WTC11 (cell line): ENCODE data around the gene NOTCH4. TPM values are rescaled to one million over a fixed set of nuclear protein-coding genes. Genes with fewer than 3 reads are reported as not detected.

ENCODE experiments used
- ATAC-seq: fragments of 200-7000 bp; cut with Tn5 transposase; 2 replicates; pipeline ENCODE4 v1.10.0; 2021; ENCODE audit warnings: mild to moderate bottlenecking, moderate library complexity
- CTCF ChIA-PET: fragments of 300-600 bp; sonication (Branson Sonifier 250); formaldehyde crosslinking; loops from one replicate; lab custom pipeline; 2021; ENCODE audit warnings: antibody characterized with exemption; lab: Charles Lee
- POLR2A ChIA-PET: fragments of 350-600 bp; sonication (Branson Sonifier 250); formaldehyde crosslinking; loops from one replicate; lab custom pipeline; 2021; ENCODE audit warnings: antibody characterized with exemption; lab: Charles Lee
- DNase-seq: peaks from one replicate; pipeline ENCODE4 v3.0.0; 2021; ENCODE audit warnings: low spot score
- H3K27ac Mint-ChIP-seq: 2 replicates; pipeline ENCODE4 v1.8.0; 2021; ENCODE audit warnings: mixed read lengths
- H3K27me3 Mint-ChIP-seq: 2 replicates; pipeline ENCODE4 v1.8.0; 2021; ENCODE audit warnings: low read depth, mild to moderate bottlenecking, moderate library complexity, mixed read lengths
- H3K36me3 Mint-ChIP-seq: 2 replicates; pipeline ENCODE4 v1.8.0; 2021; ENCODE audit warnings: mixed read lengths
- H3K4me1 Mint-ChIP-seq: 2 replicates; pipeline ENCODE4 v1.8.0; 2022; ENCODE audit warnings: mixed read lengths
- H3K4me3 Mint-ChIP-seq: 2 replicates; pipeline ENCODE4 v1.8.0; 2021; ENCODE audit warnings: mild to moderate bottlenecking, moderate library complexity, mixed read lengths
- H3K9me3 Mint-ChIP-seq: 2 replicates; pipeline ENCODE4 v1.8.0; 2021; ENCODE audit warnings: mixed read lengths
- ATF1 ChIP-seq: sonication (generic); formaldehyde crosslinking; IDR thresholded peaks from 2 replicates; pipeline ENCODE4 v1.8.1; 2023; ENCODE audit warnings: mild to moderate bottlenecking, moderate library complexity, missing genetic modification reagents
- CBFB ChIP-seq: sonication (generic); formaldehyde crosslinking; IDR thresholded peaks from 2 replicates; pipeline ENCODE4 v1.8.1; 2022; ENCODE audit warnings: mild to moderate bottlenecking, low read depth, missing genetic modification reagents
- CREM ChIP-seq: sonication (generic); formaldehyde crosslinking; IDR thresholded peaks from 2 replicates; pipeline ENCODE4 v1.8.1; 2022; ENCODE audit warnings: mild to moderate bottlenecking, missing genetic modification reagents, moderate library complexity
- E2F5 ChIP-seq: sonication (generic); formaldehyde crosslinking; IDR thresholded peaks from 2 replicates; pipeline ENCODE4 v1.8.1; 2022; ENCODE audit warnings: mild to moderate bottlenecking, moderate library complexity, missing genetic modification reagents
- ESRRA ChIP-seq: sonication (generic); formaldehyde crosslinking; IDR thresholded peaks from 2 replicates; pipeline ENCODE4 v1.8.1; 2022; ENCODE audit warnings: mild to moderate bottlenecking, missing genetic modification reagents, borderline replicate concordance
- FOXJ3 ChIP-seq: sonication (generic); formaldehyde crosslinking; IDR thresholded peaks from 2 replicates; pipeline ENCODE4 v1.9.0; 2021; ENCODE audit warnings: missing genetic modification reagents, mild to moderate bottlenecking, borderline replicate concordance
- FOXK1 ChIP-seq: sonication (generic); formaldehyde crosslinking; IDR thresholded peaks from 2 replicates; pipeline ENCODE4 v1.8.0; 2022; ENCODE audit warnings: mild to moderate bottlenecking, moderate library complexity, missing genetic modification reagents
- GRHL2 ChIP-seq: fragments of 250-450 bp; sonication (Bioruptor Pico); IDR thresholded peaks from 2 replicates; pipeline ENCODE4 v1.8.0; 2022; ENCODE audit warnings: mild to moderate bottlenecking, moderate library complexity; ENCODE audit not compliant: insufficient replicate concordance, severe bottlenecking
- IRF2 ChIP-seq: sonication (generic); formaldehyde crosslinking; IDR thresholded peaks from 2 replicates; pipeline ENCODE4 v1.8.0; 2022; ENCODE audit warnings: low read depth, missing genetic modification reagents, borderline replicate concordance
- JAZF1 ChIP-seq: fragments of 250-450 bp; sonication (Bioruptor Pico); IDR thresholded peaks from 2 replicates; pipeline ENCODE4 v1.9.0; 2021; ENCODE audit warnings: moderate library complexity, mild to moderate bottlenecking, inconsistent platforms
- JUN ChIP-seq: sonication (generic); formaldehyde crosslinking; IDR thresholded peaks from 2 replicates; pipeline ENCODE4 v1.8.0; 2023; ENCODE audit warnings: mild to moderate bottlenecking, missing genetic modification reagents
- MYBL2 ChIP-seq: sonication (generic); formaldehyde crosslinking; IDR thresholded peaks from 2 replicates; pipeline ENCODE4 v1.8.1; 2023; ENCODE audit warnings: mild to moderate bottlenecking, moderate library complexity, missing genetic modification reagents
- NFYB ChIP-seq: sonication (generic); formaldehyde crosslinking; conservative IDR thresholded peaks from 2 replicates; pipeline ENCODE4 v1.8.0; 2022; ENCODE audit warnings: low read depth, missing genetic modification reagents
- SMAD3 ChIP-seq: sonication (generic); formaldehyde crosslinking; IDR thresholded peaks from 2 replicates; pipeline ENCODE4 v1.8.0; 2022; ENCODE audit warnings: missing genetic modification reagents, mild to moderate bottlenecking, borderline replicate concordance
- ZNF121 ChIP-seq: sonication (generic); formaldehyde crosslinking; IDR thresholded peaks from 2 replicates; pipeline ENCODE4 v1.8.0; 2023; ENCODE audit warnings: missing genetic modification reagents
- ZNF219 ChIP-seq: sonication (generic); formaldehyde crosslinking; IDR thresholded peaks from 2 replicates; pipeline ENCODE4 v1.8.0; 2023; ENCODE audit warnings: missing genetic modification reagents, mild to moderate bottlenecking, borderline replicate concordance
- ZNF263 ChIP-seq: sonication (generic); formaldehyde crosslinking; IDR thresholded peaks from 2 replicates; pipeline ENCODE4 v1.8.1; 2022; ENCODE audit warnings: low read depth, mild to moderate bottlenecking, moderate library complexity, missing genetic modification reagents
- ZNF317 ChIP-seq: sonication (generic); formaldehyde crosslinking; IDR thresholded peaks from 2 replicates; pipeline ENCODE4 v1.8.1; 2023; ENCODE audit warnings: low read depth, mild to moderate bottlenecking, moderate library complexity, missing genetic modification reagents, borderline replicate concordance
- ZNF416 ChIP-seq: fragments of 250-450 bp; sonication (Bioruptor Pico); IDR thresholded peaks from 2 replicates; pipeline ENCODE4 v1.9.0; 2021; ENCODE audit warnings: mild to moderate bottlenecking, inconsistent platforms
- ZNF425 ChIP-seq: fragments of 250-450 bp; sonication (Bioruptor Pico); conservative IDR thresholded peaks from 2 replicates; pipeline ENCODE4 v1.9.0; 2021; ENCODE audit warnings: mild to moderate bottlenecking
- ZSCAN18 ChIP-seq: fragments of 250-450 bp; sonication (Bioruptor Pico); IDR thresholded peaks from 2 replicates; pipeline ENCODE4 v2.1.2; 2022; ENCODE audit warnings: mild to moderate bottlenecking, moderate library complexity
- total RNA-seq: library from RNA; stranded (reverse); gene quantifications from 3 replicates; pipeline ENCODE4 v1.2.3, GENCODE V29; 2021
- TF ChIP-seq, protein P1 (sequence below): sonication (generic); formaldehyde crosslinking; IDR thresholded peaks from 2 replicates; pipeline ENCODE4 v1.8.1; 2022; ENCODE audit warnings: mild to moderate bottlenecking, missing genetic modification reagents, moderate library complexity, borderline replicate concordance
- TF ChIP-seq, protein P2 (sequence below): sonication (generic); formaldehyde crosslinking; IDR thresholded peaks from 2 replicates; pipeline ENCODE4 v1.8.0; 2022; ENCODE audit warnings: mild to moderate bottlenecking, missing genetic modification reagents

The NOTCH4 gene
- total RNA-seq, 1 experiment from 2014 or later, result 2.6 TPM

- no peak for TF ChIP-seq ZNF425 (CRISPR knock-in tag)
- no peak for TF ChIP-seq CBFB (CRISPR knock-in tag)
- TF ChIP-seq ZNF263 (CRISPR knock-in tag), result no peak
- TF ChIP-seq E2F5 (CRISPR knock-in tag), result no peak
- no peak for TF ChIP-seq NFYB
- no peak for TF ChIP-seq ZNF317 (CRISPR knock-in tag)
- TF ChIP-seq GRHL2 (CRISPR knock-in tag), result no peak
- no peak for TF ChIP-seq FOXK1 (CRISPR knock-in tag)
- TF ChIP-seq CREM (CRISPR knock-in tag), result no peak
- TF ChIP-seq FOXJ3, result no peak
- no peak for TF ChIP-seq ESRRA (CRISPR knock-in tag)
- TF ChIP-seq, protein P1, sequence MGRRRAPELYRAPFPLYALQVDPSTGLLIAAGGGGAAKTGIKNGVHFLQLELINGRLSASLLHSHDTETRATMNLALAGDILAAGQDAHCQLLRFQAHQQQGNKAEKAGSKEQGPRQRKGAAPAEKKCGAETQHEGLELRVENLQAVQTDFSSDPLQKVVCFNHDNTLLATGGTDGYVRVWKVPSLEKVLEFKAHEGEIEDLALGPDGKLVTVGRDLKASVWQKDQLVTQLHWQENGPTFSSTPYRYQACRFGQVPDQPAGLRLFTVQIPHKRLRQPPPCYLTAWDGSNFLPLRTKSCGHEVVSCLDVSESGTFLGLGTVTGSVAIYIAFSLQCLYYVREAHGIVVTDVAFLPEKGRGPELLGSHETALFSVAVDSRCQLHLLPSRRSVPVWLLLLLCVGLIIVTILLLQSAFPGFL (CRISPR knock-in tag), result no peak
Measured at GRCh38 chr6:32168807-32169591, 54.9 kb downstream of the NOTCH4 start (continued).

DNA sequence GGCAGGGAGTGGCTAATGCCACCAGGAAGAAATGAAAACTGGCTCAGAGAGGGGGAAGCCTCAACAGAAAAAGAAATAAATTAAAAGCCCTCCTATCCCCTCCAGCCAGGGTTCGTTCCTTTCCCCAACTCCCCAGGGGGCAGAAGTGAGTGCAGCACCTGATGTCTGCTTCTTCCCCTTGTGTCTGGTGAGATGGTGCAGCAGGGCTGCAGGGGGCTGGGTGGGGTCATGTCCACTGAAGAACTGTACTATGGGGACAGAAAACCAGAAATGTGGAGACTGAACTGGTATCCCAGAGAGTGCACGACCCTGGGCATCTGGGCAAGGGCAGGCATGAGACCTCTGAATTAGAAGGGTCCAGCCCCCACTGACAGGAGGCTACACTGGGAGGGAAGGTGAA lies 55.5 kb downstream of the NOTCH4 start:
- no peak for TF ChIP-seq ZNF121 (CRISPR knock-in tag)
- TF ChIP-seq CBFB (CRISPR knock-in tag), result no peak
- no peak for TF ChIP-seq MYBL2 (CRISPR knock-in tag)
- no peak for TF ChIP-seq ZSCAN18
- TF ChIP-seq JAZF1 (CRISPR knock-in tag), result no peak
- Mint-ChIP-seq H3K4me3 (no peak overlapping the region), H3K27ac (no peak overlapping the region), H3K4me1 (peaks cover 13% of the 10 kb centered on the region), H3K9me3 (no peaks in the 10 kb centered on the region), H3K27me3 (no peaks in the 10 kb centered on the region), H3K36me3 (peaks cover 33% of the 10 kb centered on the region)
- POLR2A ChIA-PET, result interaction anchor here (0.9 to 3.1 kb wide), 2 partner anchors 8 to 27 kb away, joined by 4 to 15 read pairs; no protein-coding TSS in a partner anchor
- ATAC-seq (no peak), DNase-seq (no peak)
- CTCF ChIA-PET, result interaction anchor here (2.5 to 5.1 kb wide), 4 partner anchors 8 to 50 kb away, joined by 6 to 47 read pairs (median 14); partner anchors contain the start of gene AGPAT1

DNA sequence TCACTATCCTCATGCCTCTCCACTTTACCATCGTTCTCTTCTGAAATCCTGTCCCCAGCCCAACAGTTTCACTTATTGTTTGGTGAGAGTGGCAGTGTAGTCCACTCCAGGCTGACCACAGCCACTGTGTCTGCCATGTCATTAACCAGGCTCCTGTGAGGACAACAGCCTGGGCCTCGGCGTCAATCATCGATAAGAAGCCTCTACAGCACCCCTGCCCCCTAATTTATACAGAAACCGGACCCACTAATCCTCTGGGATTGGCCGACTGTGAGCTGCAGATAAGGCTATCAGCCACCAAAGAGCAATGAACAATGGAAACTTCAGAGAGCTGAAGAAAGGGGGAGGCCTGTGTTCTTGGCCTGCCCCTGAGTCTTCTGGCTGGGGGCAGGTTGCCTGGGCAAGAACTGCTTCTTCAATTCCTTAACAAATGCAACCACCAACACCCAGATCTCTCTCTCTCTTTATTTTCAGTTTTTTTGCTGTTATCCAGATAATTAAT lies 56.1 kb downstream of the NOTCH4 start:
- peaks cover 11% of the 10 kb centered on the region for H3K4me1 Mint-ChIP-seq
- peaks cover 36% of the 10 kb centered on the region for H3K36me3 Mint-ChIP-seq
- no peak overlapping the region for H3K4me3 Mint-ChIP-seq
- ATAC-seq (no peak), DNase-seq (no peak)
- H3K27me3 Mint-ChIP-seq, result no peaks in the 10 kb centered on the region
- H3K27ac Mint-ChIP-seq, result peak overlapping the region; percentile 63
- H3K9me3 Mint-ChIP-seq, result no peaks in the 10 kb centered on the region
- ChIA-PET POLR2A (interaction anchor here (3.1 kb wide), 1 partner anchor 9 kb away, joined by 15 read pairs; no protein-coding TSS in a partner anchor), CTCF (interaction anchor here (1.0 to 5.1 kb wide), 10 partner anchors 8 to 120 kb away, joined by 3 to 47 read pairs (median 12); partner anchors contain the start of genes AGPAT1, ATF6B, FKBPL and GPSM3)
- TF ChIP-seq, protein P2, sequence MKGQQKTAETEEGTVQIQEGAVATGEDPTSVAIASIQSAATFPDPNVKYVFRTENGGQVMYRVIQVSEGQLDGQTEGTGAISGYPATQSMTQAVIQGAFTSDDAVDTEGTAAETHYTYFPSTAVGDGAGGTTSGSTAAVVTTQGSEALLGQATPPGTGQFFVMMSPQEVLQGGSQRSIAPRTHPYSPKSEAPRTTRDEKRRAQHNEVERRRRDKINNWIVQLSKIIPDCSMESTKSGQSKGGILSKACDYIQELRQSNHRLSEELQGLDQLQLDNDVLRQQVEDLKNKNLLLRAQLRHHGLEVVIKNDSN, result no peak
- TF ChIP-seq IRF2 (no peak), ZNF219 (no peak), ATF1 (no peak), SMAD3 (CRISPR knock-in tag) (no peak), JUN (CRISPR knock-in tag) (no peak), ZNF416 (CRISPR knock-in tag) (no peak)
